ENCODE measurements around the gene RELL1.

Gene RELL1

GRCh38 chr4:37686373-37687193, at the start of gene RELL1:
RELL1 (minus strand) TSS chr4:37686376; CDS start chr4:37686287, 89 bp downstream.
- peak; percentile 94 to 95 for DNase-seq (ENCODE audit: low read depth in 2 of 2, low spot score in 1 of 2)

GRCh38 chr4:37735578-37735977, 49.4 kb upstream of the RELL1 start:
- DNase-seq (ENCODE audit: low read depth in 2 of 2, low spot score in 1 of 2) = no peak

DNA sequence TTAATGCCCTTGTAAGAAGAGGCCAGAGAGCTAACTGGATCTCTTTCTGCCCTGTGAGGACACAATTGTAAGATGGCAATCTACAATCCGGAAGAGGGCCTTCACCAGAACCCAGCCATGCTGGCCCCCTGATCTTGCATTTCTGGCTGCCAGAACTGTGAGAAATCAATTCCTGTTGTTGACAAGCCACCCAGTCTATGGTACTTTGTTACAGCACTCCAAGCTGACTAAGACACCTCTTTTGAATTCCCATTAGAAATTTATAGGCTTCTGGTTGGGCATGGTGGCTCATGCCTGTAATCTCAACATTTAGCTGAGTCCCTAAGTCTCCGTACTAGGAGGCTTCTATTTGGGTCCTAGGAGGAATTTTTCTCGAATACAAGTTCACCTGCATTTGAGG, 48.8 kb upstream of the RELL1 start:
- no peak for DNase-seq (ENCODE audit: low read depth in 2 of 2, low spot score in 1 of 2)

DNA sequence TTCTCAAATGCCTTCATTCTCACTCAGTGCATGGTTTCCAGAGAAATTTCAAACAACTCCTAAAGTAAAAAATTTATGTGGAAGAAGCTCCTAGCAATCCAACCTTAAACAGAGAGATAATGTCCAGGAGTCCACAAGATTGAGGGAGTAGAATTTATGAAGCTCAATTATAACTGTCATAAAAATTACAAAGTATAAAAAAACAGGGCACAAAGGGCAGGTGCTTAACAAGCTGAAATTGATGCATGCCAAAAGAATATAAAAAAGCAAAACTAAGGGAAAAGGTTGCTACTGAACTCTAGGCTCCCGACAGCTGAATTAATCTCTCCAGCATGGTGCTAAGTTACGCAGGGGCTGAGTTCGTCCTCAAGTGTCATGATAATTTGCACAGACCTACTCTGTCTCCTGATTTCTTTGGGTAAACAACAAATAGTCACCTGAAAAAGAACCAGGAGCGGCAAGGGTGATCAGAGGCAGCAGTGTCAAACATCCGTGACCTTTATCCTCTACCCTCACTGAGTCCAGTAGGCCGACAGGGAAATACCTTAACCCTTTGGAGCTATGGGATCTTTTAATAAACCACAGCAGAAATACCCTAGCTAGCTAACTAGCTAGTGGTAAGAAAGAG, 47.2 kb upstream of the RELL1 start:
- no peak for DNase-seq (ENCODE audit: low read depth in 2 of 2, low spot score in 1 of 2)

DNA sequence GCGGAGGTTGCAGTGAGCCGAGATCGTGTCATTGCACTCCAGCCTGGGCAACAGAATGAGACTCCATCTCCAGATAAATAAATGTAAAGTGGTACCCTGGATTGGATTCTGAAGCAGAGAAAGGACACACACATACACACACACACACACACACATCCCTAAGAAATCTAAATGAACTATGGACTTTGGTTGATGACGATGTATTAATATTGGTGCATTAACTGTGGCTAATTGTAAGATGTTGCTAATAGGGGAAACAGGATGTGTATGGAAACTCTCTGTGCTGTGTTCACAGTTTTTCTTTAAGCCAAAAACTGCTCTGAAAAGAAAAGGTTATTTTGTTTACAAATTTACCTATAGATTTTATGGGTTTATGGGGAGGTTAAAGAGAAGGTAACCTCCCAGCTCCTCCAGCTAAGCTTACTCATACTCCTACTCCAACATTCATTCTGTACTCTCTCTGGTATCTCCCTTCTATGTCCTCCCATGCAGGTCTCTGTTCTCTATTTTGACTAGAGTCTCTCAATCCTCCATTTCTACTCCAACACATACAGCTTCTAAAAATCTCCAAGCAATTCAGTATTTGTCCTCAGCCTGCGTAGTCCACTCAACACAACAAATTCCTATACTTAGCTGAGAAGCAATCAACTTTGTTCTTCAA, 46.5 kb upstream of the RELL1 start:
- no peak for DNase-seq (ENCODE audit: low read depth in 2 of 2, low spot score in 1 of 2)

DNA sequence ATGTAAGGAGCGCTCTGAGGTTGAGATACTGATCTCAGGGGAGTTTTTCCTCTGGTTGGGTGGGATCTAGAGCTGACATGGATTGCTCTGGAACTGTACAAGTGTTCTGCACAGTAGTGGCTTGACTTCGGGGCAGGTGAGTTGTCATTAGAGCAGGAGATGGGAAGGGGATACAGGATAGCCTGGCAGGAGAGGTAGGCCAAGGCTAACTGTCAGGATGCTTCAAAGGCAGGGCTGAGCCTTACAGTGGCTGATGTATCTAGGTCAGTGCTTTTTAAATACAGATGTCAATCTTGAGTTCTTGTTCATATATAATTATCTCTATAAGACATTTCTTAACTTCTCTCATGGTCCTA, 43.5 kb upstream of the RELL1 start:
- DNase-seq (ENCODE audit: low read depth in 2 of 2, low spot score in 1 of 2) = no peak

- DNase-seq (ENCODE audit: low read depth in 2 of 2, low spot score in 1 of 2) = no peak
Observed at GRCh38 chr4:37728064-37728463, 41.9 kb upstream of the RELL1 start.

- no peak for DNase-seq (ENCODE audit: low read depth in 2 of 2, low spot score in 1 of 2)
Observed at GRCh38 chr4:37727635-37728034, 41.5 kb upstream of the RELL1 start.

- no peak for DNase-seq (ENCODE audit: low read depth in 2 of 2, low spot score in 1 of 2)
Observed at GRCh38 chr4:37726666-37727065, 40.5 kb upstream of the RELL1 start.

DNA sequence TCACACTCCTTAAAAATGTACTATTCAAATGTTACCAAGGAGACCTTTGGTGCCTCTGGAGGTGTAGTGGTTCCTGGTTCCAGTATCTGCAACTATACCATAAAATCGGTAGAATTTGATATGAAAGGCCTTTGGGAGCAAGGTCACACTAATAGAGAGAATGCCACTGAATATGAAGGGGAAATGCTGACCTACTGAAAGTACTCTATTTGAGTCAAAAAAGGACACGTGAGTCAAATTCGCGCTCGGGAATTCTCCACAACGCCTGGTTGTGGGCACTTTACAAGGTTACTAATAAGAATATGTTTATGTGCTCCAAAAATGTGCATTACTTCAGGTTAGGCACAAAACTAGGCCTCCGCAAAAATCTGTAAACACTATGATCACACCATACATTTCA, 39.5 kb upstream of the RELL1 start:
- DNase-seq (ENCODE audit: low read depth in 2 of 2, low spot score in 1 of 2) = no peak

- no peak for DNase-seq (ENCODE audit: low read depth in 2 of 2, low spot score in 1 of 2)
Observed at GRCh38 chr4:37723067-37723466, 36.9 kb upstream of the RELL1 start.

DNA sequence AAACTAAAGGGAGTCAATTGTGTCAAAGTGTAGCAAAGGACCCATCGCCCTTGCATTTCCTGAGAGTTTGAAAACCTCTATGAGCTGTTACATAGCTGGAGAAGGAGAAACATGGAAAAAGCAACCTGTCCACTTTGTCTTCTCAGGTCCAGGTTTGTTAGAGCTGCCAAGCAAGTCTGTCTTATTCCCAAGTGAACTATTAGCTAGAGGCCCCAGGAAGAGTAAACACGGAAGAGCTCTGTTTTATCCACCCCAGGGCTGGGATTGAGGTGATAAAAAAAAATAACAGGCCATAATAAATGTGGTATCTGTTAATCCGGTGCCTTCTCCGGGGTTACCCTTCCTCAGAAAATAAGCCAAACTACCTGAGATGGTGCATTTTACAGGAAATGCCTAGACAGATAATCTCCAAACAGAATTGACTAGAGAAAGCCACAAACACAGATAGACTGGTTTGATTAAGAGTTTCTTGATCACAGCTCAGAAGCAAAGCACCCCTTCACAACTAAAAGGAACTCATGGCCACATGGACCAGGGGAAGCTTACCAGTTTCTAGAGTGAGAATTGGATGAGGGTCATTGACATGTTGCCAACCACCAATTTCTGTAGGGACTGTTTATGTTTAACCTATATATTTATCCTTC, 35.9 kb upstream of the RELL1 start:
- DNase-seq (ENCODE audit: low read depth in 2 of 2, low spot score in 1 of 2) = no peak

GRCh38 chr4:37719021-37719420, 32.8 kb upstream of the RELL1 start:
- DNase-seq (ENCODE audit: low read depth in 2 of 2, low spot score in 1 of 2) = no peak

DNA sequence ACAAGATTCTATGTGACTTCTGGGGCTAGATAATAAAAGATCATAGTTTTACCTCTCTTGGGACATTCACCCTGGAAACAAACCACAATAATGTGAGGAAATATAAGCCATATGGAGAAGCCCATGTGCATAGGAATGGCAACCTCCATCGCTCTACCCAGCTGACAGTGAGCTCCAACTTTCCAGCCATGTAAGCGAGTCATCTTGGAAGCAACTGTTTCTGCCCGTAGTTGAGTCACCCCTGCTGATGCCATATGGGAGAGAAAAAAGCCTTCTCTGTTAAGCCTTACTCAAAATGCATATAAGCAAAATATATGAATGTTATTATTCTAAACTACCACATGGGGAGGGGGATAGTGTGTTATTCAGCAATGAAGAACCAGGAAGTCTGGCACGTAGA, 31.4 kb upstream of the RELL1 start:
- no peak for DNase-seq (ENCODE audit: low read depth in 2 of 2, low spot score in 1 of 2)

GRCh38 chr4:37715889-37716402, 29.8 kb upstream of the RELL1 start:
- no peak for DNase-seq (ENCODE audit: low read depth in 2 of 2, low spot score in 1 of 2)

GRCh38 chr4:37710491-37710890, 24.3 kb upstream of the RELL1 start:
- DNase-seq (ENCODE audit: low read depth in 2 of 2, low spot score in 1 of 2) = no peak

DNA sequence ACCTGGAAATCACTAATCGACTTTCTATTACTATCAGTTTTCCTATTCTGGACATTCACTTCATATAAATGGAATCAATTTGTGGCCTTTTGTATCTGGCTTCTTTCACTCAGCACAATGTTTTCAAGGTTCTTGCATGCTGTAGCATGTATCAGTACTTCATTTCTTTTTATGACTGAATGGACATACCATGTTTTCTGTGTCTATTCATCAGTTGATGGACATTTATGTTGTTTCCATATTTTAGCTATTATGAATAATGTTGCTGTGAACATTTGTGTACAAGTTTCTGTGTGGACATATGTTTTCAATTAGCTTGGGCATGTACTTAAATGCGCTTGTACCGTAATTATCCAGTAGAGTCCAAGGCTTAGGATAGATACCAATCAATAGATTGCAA, 19.9 kb upstream of the RELL1 start:
- DNase-seq (ENCODE audit: low read depth in 2 of 2, low spot score in 1 of 2) = no peak

- no peak for DNase-seq (ENCODE audit: low read depth in 2 of 2, low spot score in 1 of 2)
Observed at GRCh38 chr4:37705571-37705970, 19.4 kb upstream of the RELL1 start.

- DNase-seq (ENCODE audit: low read depth in 2 of 2, low spot score in 1 of 2) = no peak
Observed at GRCh38 chr4:37699868-37700481, 13.8 kb upstream of the RELL1 start.

- no peak for DNase-seq (ENCODE audit: low read depth in 2 of 2, low spot score in 1 of 2)
Observed at GRCh38 chr4:37697566-37697965, 11.4 kb upstream of the RELL1 start.

Data from stimulated activated CD8-positive, alpha-beta memory T cell treated with anti-CD3 and anti-CD28 coated beads, Interleukin-4, amount 100 ng/mL, for 1 hour (primary cell).